GM19455 (cell line): Measurements from ENCODE around the gene EIF4G3.

Experiments used
- ATAC-seq: cut with Tn5 transposase; IDR thresholded peaks from one replicate; pipeline ENCODE4 v1.9.1; 2021; ENCODE audit not compliant: unreplicated experiment

The EIF4G3 gene

GRCh38 chr1:20998826-20999225 is 177.9 kb downstream of the EIF4G3 start:
- ATAC-seq: no peak

DNA sequence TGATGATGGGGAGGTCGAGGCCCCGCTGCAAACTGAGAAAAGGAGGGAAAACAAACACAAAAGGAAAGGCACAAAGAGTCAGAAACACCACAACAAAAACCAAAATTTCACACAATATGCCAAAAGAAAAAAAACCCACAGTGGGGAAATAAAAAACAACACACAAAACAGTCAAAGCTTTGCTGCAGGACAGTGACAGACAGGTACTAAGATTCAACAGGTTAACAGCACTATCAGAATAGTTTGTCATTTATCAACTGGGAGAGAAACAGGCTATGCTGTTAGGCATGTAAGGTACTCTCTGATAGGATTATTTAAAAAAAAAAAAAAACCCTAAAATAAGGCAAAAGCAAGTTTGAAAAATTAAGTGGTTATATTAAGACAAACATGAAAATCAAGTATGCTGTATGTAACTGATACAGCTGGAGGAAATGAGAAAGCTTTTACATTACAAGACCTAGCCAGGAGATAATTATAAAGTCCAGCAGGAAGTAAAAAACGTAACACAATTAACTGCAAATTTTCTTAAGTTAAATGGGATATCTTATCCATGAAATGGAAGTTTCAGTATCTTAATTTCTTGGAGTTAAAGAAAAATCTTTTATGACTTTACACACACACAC is 179.0 kb downstream of the EIF4G3 start:
- no peak for ATAC-seq

DNA sequence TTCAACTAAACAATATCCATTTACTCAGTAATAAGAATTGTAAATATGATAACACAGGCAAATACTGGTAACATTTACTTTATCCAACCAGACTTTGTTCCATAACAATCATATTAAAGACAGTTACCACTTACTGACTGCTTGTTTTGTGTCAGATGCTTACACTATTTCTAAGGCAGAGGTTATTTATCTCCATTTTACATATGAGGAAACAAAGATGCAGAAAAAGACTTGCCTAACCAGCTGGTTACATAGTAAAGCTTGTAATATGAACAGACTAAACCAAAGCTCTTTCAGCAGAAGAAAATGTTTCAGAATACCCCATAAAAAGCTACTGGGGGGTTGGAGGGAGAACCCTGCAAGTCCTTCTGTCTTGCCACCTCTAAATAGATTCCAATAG is 180.1 kb downstream of the EIF4G3 start:
- no peak for ATAC-seq

DNA sequence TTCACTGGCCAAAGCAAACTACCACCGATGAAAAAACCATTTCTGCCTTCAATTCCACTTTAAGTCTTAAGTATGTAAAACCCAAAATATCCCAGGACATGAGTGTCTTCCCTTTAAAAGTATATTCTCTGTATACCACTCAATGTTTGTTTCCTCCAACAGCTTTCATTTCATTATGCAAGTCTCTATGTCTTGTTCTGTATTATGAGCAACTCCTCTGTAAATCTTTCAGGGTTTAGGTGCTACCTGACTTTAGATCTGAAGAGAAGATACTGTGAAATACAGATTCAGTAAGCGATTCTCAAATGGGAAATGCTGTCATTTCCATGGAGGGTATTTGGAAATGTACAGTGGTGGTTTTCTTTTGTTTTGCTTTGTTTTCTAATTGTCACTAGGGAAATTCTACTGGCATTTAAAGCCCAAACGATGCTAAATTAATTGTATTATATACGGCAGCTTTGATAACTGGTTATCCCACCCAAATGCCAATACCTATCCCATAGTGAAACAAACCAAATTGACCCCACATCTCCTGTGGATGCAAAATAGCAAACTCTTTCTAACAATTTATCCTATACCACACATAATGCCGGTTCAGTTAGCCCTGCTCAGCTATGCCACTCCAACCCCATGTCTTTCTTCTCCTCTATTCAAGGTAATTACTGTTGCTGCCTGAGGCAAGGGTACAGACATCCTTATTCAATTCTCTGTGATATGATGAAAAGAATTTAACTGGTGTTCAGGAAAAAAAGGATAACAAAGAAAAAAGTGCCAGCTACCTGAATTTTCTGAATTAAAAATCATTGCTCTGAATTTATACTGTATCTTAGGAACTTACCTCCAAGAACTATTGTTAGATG is 182.8 kb downstream of the EIF4G3 start:
- ATAC-seq: no peak

DNA sequence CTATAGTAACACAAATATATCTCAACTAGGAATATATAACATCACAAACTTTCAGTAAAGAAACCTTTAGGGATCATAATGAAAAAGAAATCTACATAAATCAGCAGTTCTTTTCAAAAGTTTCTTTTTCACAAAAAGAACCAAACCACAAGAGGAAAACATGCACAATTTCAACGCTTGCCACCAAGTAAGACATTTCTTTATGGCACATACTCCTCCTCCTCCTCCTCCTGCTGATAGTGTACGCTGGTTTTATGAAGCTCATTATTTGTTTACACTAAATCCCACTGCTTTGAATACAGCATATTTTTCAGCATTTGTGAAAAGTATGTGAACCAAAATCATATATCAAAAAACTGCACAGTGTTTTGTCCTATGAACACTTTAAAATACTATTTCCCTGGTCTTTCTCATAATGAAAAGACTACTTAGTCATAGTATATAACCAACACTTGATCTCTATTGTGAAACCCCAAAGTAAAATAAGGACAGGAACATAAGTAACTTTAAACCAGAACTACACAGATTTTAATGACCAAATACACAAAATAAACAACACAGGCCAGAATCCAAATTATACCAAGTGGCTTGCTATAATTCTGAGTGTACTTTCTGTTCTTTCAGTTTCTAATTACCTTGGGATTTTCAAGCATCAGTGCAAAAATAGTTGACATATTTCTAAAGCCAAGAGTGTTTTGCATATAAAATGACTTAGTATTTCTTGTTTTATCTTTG is 184.2 kb downstream of the EIF4G3 start:
- ATAC-seq: no peak

DNA sequence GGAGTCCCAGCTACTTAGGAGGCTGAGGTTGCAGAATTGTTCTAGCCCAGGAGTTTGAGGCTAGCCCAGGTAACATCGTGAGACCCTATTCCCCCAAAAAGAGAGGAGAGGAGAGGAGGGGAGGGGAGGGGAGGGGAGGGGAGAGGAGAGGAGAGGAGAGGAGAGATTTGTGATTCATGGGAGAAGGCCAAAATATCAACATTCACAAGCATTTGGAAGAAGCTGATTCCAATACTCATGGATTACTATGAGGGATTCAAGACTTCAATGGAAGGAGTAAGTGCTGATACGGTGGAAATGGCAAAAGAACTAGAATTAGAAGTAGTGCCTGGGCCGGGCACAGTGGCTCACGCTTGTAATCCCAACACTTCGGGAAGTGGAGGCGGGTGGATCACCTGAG is 187.8 kb downstream of the EIF4G3 start:
- ATAC-seq: no peak

- no peak for ATAC-seq
These were observed 188.6 kb downstream of the EIF4G3 start for GRCh38 chr1:20987831-20988825.

GRCh38 chr1:20983297-20983889 is 193.3 kb downstream of the EIF4G3 start:
- no peak for ATAC-seq

- ATAC-seq: no peak
These were observed 194.4 kb downstream of the EIF4G3 start for GRCh38 chr1:20982316-20982715.

DNA sequence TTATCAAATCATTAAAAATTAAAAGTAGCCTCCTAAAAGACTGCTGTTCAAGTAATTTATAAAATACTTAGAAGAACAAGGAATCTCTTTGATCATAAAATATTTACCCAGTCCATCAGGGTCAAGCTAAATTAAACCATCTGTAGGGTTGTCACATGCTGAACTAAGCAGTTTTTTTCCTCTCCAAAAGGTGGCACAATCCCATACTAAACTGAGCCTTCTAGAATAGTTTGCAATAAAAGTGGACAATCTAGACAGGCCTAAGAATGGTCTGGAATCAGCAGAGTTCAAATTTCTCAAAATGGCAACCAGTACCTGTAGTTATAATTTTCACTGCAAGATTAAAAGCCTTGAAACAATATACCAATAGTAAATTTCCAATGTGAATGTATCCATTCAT is 194.8 kb downstream of the EIF4G3 start:
- ATAC-seq: no peak

GRCh38 chr1:20980051-20980450 is 196.6 kb downstream of the EIF4G3 start:
- ATAC-seq: no peak

DNA sequence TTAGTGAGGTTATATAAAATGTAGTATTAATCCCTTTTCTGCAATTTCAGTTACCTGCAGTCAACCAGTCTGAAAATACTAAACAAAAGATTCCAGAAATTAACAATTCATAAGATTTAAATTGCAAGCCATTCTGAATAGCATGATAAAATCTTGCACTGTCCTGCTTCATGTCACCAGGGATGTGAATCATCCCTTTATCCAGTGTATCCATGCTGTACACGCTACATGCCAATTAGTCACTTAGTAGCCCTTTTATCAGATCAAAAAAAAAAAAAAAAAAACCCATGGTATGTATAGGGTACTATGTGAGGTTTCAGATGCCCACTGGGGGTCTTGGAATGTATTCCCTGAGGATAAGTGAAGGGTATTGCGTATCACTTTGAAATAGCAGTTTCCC is 198.3 kb downstream of the EIF4G3 start:
- ATAC-seq: no peak

GRCh38 chr1:20975668-20976067 is 201.0 kb downstream of the EIF4G3 start:
- no peak for ATAC-seq

GRCh38 chr1:20974951-20975350 is 201.7 kb downstream of the EIF4G3 start:
- no peak for ATAC-seq

DNA sequence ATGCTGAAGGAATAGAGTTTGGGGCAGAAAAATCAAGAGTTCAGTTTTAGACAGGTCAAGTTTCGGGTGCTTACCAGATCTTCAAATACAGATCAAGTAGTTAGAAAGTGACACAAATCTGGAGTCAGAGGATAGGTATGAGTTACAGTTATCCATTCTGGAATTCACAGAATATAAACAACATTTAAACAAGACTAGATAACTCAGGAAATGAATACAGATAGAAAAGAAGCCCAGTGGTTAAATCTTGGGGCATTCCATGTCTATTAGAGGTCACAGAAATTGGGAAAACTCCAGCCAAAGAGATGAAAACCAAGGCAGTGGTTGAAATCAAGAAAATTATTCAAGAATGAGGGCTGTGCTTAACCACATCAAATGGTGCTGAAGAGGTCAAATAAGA is 202.6 kb downstream of the EIF4G3 start:
- ATAC-seq: no peak

- ATAC-seq: no peak
These were observed 203.8 kb downstream of the EIF4G3 start for GRCh38 chr1:20972855-20973254.

DNA sequence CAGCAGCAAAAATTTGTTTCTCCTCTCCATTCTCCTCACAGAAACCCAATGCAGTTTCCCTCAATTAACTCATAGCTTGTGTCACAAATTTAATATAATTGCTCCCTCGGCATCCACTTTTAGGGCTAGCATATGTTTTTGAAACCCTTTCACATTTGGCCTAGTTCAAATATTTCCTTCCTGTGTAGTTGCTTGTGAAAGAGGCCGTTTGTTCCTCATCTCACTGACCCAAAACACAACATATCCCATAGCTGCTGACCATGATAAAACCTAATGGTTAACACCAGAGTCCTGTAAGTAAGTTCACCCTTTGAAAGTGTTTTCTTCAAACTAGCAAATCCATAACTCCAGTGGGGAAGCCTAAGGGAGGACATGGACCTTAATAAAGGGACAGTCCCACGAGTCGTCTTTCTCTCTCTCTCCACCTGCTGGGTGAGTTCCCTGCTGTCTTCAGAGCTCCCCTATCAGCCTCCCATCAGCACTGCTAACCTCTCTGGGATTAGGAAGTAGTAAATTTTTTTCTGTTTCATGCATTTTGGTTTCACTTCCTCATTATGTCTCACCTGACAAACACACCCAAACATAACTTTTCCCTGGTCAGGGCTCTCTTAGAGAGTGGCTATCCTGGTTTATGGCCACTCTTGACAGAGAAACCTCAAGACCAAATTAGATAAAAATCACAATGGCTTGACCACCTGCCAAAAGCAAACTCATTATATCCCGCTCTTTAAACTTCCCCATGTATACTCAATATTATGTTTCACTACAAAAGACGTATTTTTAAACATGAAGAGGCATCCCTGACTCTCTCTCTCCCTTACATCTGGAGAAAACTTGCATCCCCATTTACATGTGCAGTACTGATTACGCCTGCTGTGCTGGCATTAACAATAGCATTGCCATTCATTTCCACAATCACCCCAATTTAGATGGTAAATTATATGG is 211.9 kb downstream of the EIF4G3 start:
- peak; percentile 66 for ATAC-seq

DNA sequence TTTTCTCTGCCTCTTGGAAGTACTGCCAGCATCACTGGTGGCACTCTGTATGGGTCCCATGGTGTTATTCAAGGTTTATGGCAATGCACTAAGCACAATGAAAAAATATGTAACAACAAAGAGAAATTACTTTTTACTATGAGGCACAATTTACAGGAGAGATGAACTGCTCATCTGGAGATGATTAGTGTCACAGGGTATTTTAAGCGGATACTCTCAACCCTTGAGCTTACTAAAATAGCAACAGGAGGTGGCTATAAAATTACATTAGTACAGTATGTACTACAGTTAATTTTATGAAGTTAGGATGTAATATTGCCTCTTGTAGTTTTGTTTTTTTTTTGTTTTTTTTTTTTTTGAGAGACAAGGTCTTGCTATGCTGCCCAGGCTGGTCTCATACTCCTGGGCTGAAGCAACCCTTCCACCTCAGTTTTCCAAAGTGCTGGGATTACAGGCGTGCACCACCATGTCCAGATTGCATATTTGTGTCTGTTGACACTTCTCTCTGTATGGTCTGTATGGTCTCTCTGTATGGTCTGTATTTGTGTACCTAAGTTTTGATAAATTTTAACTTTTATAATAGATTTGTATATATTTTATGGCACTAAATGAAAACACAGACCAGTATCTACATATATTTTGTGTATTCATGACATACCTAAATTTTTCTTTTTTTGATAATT is 214.0 kb downstream of the EIF4G3 start:
- ATAC-seq: no peak

GRCh38 chr1:20958430-20958829 is 218.3 kb downstream of the EIF4G3 start:
- no peak for ATAC-seq
